Sigmoid colon (tissue), 3 donors: ENCODE measurements around the gene MRPL50.

Source experiments
- CTCF ChIP-seq, 4 experiments: fragments of 450-650 bp in 3 of 4; fragments of 200-600 bp in 1 of 4; IDR thresholded peaks; one replicate each; pipeline ENCODE4 v1.5.1; 2016 to 2019; ENCODE audit warnings: antibody characterized with exemption in 4 of 4, mild to moderate bottlenecking in 3 of 4, moderate library complexity in 2 of 4
- POLR2A ChIP-seq, 2 donors: fragments of 450-650 bp; IDR thresholded peaks; one replicate each; pipeline ENCODE4 v1.6.1; 2016; ENCODE audit warnings: antibody characterized with exemption in 2 of 2, mild to moderate bottlenecking in 2 of 2, moderate library complexity in 2 of 2

DNA sequence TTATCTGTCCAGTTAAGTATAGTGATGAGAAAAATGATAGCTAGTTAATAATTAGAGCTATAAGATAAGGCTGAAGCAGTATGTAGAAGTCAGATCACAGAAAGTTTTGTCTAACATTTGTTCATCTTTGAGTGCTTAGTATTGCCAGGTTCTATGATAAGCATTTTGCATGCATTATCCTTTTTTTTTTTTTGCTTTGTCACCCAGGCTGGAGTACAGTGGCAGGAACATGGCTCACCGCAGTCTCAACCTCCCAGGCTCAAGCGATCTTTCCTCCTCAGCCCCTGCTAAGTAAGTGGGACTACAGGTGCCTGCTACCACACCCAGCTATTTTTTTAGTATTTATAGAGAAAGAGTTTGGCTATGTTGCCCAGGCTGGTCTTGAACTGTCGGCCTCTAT, 31.1 kb downstream of the MRPL50 start:
- TF ChIP-seq CTCF (IDR thresholded peaks at IDR 0.05) (no peak), POLR2A (IDR thresholded peaks at IDR 0.05) (no peak)
